ENCODE measurements around the gene TMC4. TPM values are rescaled to one million over a fixed set of nuclear protein-coding genes. Genes with fewer than 3 reads are reported as not detected.

The TMC4 gene
- total RNA-seq, 4 donors from 2014 or later, result 0.87 to 1.6 TPM; not detected in 2

- peaks cover 21% of the 10 kb centered on the region in 2 donors for H3K4me1 ChIP-seq
- peak; percentile 95 to 97 for ATAC-seq
- peak within 1 kb of the TSS; percentile 69 to 98 (median 91) for H3K4me3 ChIP-seq
- no peaks in the 10 kb centered on the region for H3K27me3 ChIP-seq
- peaks cover 0 to 31% of the 10 kb centered on the region in 2 donors for H3K36me3 ChIP-seq
- in situ Hi-C loops (cut with MboI; ENCODE audit: low sequenced_read_pairs in 4 of 4) (loop anchor here in 1 of 4 donors (10.0 to 25.0 kb wide), 2 partner anchors 141 to 997 kb away; partner anchors contain the start of gene PPP1R12C), intact Hi-C loops (cut with DNase I; ENCODE audit: low total_unique reads) (loop anchor here (1.0 kb wide), 4 partner anchors 13 to 349 kb away; partner anchors contain the start of gene NDUFA3)
- peak within 1 kb of the TSS; percentile 87 to 99 (median 90) for H3K27ac ChIP-seq
- TF ChIP-seq CTCF (IDR thresholded peaks at IDR 0.05 in 4 of 5, conservative IDR thresholded peaks at IDR 0.05 in 1 of 5) (peak in 1 of 5 experiments; percentile 24), POLR2A (IDR thresholded peaks at IDR 0.05) (peak; percentile 63 to 76)
- DNase-seq, result peak; percentile 94 to 95
- no peaks in the 10 kb centered on the region for H3K9me3 ChIP-seq
Measured at GRCh38 chr19:54115109-54116063, 57.6 kb downstream of the TMC4 start, which contains the start of the genes PRPF31 and TFPT. TSS of gene PRPF31 (plus strand) at chr19:54115754. CDS start at chr19:54118279, 2,525 bp downstream. TSS of gene TFPT (minus strand) at chr19:54115657. CDS start at chr19:54115269, 388 bp downstream.

GRCh38 chr19:54114340-54115108 is 58.4 kb downstream of the TMC4 start:
- TF ChIP-seq POLR2A (IDR thresholded peaks at IDR 0.05) (no peak), CTCF (IDR thresholded peaks at IDR 0.05 in 4 of 5, conservative IDR thresholded peaks at IDR 0.05 in 1 of 5) (no peak)
- Histone ChIP-seq H3K27me3 (no peaks in the 10 kb centered on the region), H3K9me3 (no peaks in the 10 kb centered on the region), H3K4me3 (peak overlapping the region; percentile 69 to 98 (median 91)), H3K36me3 (peaks cover 0 to 30% of the 10 kb centered on the region in 2 donors), H3K27ac (peak overlapping the region; percentile 87 to 99 (median 90)), H3K4me1 (peaks cover 21% of the 10 kb centered on the region in 2 donors)
- ATAC-seq (no peak), DNase-seq (no peak)
- in situ Hi-C loops (cut with MboI; ENCODE audit: low sequenced_read_pairs in 4 of 4), result loop anchor here in 1 of 4 donors (10.0 to 25.0 kb wide), 2 partner anchors 140 to 998 kb away; partner anchors contain the start of gene PPP1R12C
- intact Hi-C loops (cut with DNase I; ENCODE audit: low total_unique reads), result loop anchor here (1.0 kb wide), 4 partner anchors 12 to 350 kb away; partner anchors contain the start of gene NDUFA3

Other genes starting within 250 kb of the TMC4 start
- under 1 TPM; 0.02 to 0.10 (median 0.05) TPM for gene CACNG8, start 210.2 kb downstream of the TMC4 start, total RNA-seq
- 10 to 100 TPM; 25.2 to 50.3 (median 31.0) TPM for gene CACNG6, start 181.5 kb downstream of the TMC4 start, total RNA-seq
- gene VSTM1, start 109.3 kb downstream of the TMC4 start, total RNA-seq, result not detected
- not detected for gene TARM1, start 91.8 kb downstream of the TMC4 start, total RNA-seq
- 1 to 10 TPM in 1 of 4 donors, under 1 TPM in 2, not detected in 1; 0.29 to 3.0 (median 0.69) TPM for gene OSCAR, start 72.4 kb downstream of the TMC4 start, total RNA-seq
- gene NDUFA3, start 70.3 kb downstream of the TMC4 start, total RNA-seq, result 10 to 100 TPM; 29.5 to 84.9 (median 60.6) TPM
- 10 to 100 TPM in 3 of 4 donors, 1 to 10 TPM in 1; 7.5 to 18.1 (median 17.5) TPM for gene TFPT, start 57.5 kb downstream of the TMC4 start, total RNA-seq
- 10 to 100 TPM; 26.6 to 39.4 (median 37.2) TPM for gene PRPF31, start 57.4 kb downstream of the TMC4 start, total RNA-seq
- gene CNOT3, start 35.4 kb downstream of the TMC4 start, total RNA-seq, result 10 to 100 TPM in 2 of 4 donors, 1 to 10 TPM in 2; 5.1 to 14.0 (median 10.2) TPM
- gene LENG1, start 13.4 kb downstream of the TMC4 start, total RNA-seq, result 10 to 100 TPM in 3 of 4 donors, 1 to 10 TPM in 1; 6.5 to 14.2 (median 11.9) TPM
- gene MBOAT7, start 16.4 kb upstream of the TMC4 start, total RNA-seq, result 10 to 100 TPM; 11.6 to 36.4 (median 19.3) TPM
- 10 to 100 TPM; 40.9 to 48.9 (median 43.9) TPM for gene TSEN34, start 18.1 kb upstream of the TMC4 start, total RNA-seq
- gene RPS9, start 27.7 kb upstream of the TMC4 start, total RNA-seq, result 1,000 to 10,000 TPM; 1,002 to 1,381 (median 1,253) TPM
- 1 to 10 TPM in 2 of 4 donors, under 1 TPM in 1, not detected in 1; 0.51 to 7.1 (median 3.6) TPM for gene LILRB3, start 49.8 kb upstream of the TMC4 start, total RNA-seq
- 1 to 10 TPM in 1 of 4 donors, under 1 TPM in 2, not detected in 1; 0.19 to 1.1 (median 0.52) TPM for gene LILRA6, start 69.6 kb upstream of the TMC4 start, total RNA-seq
- 1 to 10 TPM in 3 of 4 donors, under 1 TPM in 1; 0.70 to 5.9 (median 3.3) TPM for gene LILRB5, start 84.1 kb upstream of the TMC4 start, total RNA-seq
- gene LILRB2, start 108.0 kb upstream of the TMC4 start, total RNA-seq, result 1 to 10 TPM in 3 of 4 donors, under 1 TPM in 1; 0.61 to 1.3 (median 1.2) TPM
- 1 to 10 TPM in 2 of 4 donors, under 1 TPM in 1, not detected in 1; 0.98 to 2.4 (median 1.1) TPM for gene LILRA5, start 140.0 kb upstream of the TMC4 start, total RNA-seq
- gene LILRA4, start 166.0 kb upstream of the TMC4 start, total RNA-seq, result not detected
- 1 to 10 TPM in 3 of 4 donors, under 1 TPM in 1; 0.12 to 3.5 (median 2.9) TPM for gene LAIR1, start 191.8 kb upstream of the TMC4 start, total RNA-seq
- under 1 TPM in 1 of 4 donors, not detected in 3; 0.41 TPM for gene TTYH1, start 242.3 kb upstream of the TMC4 start, total RNA-seq

Measured in gastrocnemius medialis (tissue), 4 donors.